Endodermal cell (in vitro differentiated cells): ENCODE data around the gene LYZL4. TPM values are rescaled to one million over a fixed set of nuclear protein-coding genes. Genes with fewer than 3 reads are reported as not detected.

Source experiments
- DNase-seq: peaks from one replicate; pipeline ENCODE4 v3.0.0-alpha.2; 2017
- H3K27ac ChIP-seq: 2 replicates; pipeline ENCODE4 v1.5.1; 2013; ENCODE audit warnings: mild to moderate bottlenecking, low read depth, low read length, moderate library complexity
- H3K27me3 ChIP-seq: 2 replicates; pipeline ENCODE4 v1.6.1; 2013; ENCODE audit warnings: mild to moderate bottlenecking, low read length, moderate library complexity; ENCODE audit not compliant: insufficient read depth, control insufficient read depth, poor library complexity, severe bottlenecking
- H3K36me3 ChIP-seq: 2 replicates; pipeline ENCODE4 v1.7.0; 2013; ENCODE audit warnings: mild to moderate bottlenecking, low read length, moderate library complexity; ENCODE audit not compliant: control insufficient read depth, insufficient read depth
- H3K4me1 ChIP-seq: one replicate; pipeline ENCODE4 v1.7.0; 2013; ENCODE audit warnings: low read length; ENCODE audit not compliant: control insufficient read depth, insufficient read depth
- H3K4me3 ChIP-seq: 2 replicates; pipeline ENCODE4 v1.5.1; 2013; ENCODE audit warnings: mild to moderate bottlenecking, low read length, moderate library complexity
- H3K9ac ChIP-seq: 2 replicates; pipeline ENCODE4 v1.6.1; 2013; ENCODE audit warnings: mild to moderate bottlenecking, low read length, moderate library complexity; ENCODE audit not compliant: poor library complexity, severe bottlenecking; ENCODE audit errors: extremely low read depth
- H3K9me3 ChIP-seq: 2 replicates; pipeline ENCODE4 v1.6.1; 2013; ENCODE audit warnings: mild to moderate bottlenecking, low read length, moderate library complexity; ENCODE audit not compliant: control insufficient read depth
- H3K27ac Mint-ChIP-seq: 2 replicates; pipeline ENCODE4 v1.8.0; 2020; ENCODE audit warnings: mixed read lengths
- H3K27me3 Mint-ChIP-seq: 2 replicates; pipeline ENCODE4 v1.8.0; 2021; ENCODE audit warnings: mild to moderate bottlenecking, mixed read lengths; ENCODE audit not compliant: insufficient read depth
- H3K36me3 Mint-ChIP-seq: 2 replicates; pipeline ENCODE4 v1.8.0; 2020; ENCODE audit warnings: low read depth, mixed read lengths
- H3K4me1 Mint-ChIP-seq: 2 replicates; pipeline ENCODE4 v1.8.0; 2020; ENCODE audit warnings: mixed read lengths
- H3K4me3 Mint-ChIP-seq: 2 replicates; pipeline ENCODE4 v1.8.0; 2020; ENCODE audit warnings: mild to moderate bottlenecking, moderate library complexity, mixed read lengths
- H3K9me3 Mint-ChIP-seq: 2 replicates; pipeline ENCODE4 v1.8.0; 2020; ENCODE audit warnings: mild to moderate bottlenecking, mixed read lengths
- WGBS, 2 experiments: methylation state at CpG; one replicate each; pipeline versions ENCODE4 v1.1.5 to v1.1.7; 2013; ENCODE audit warnings: missing lambda C conversion rate in 2 of 2, mixed read lengths in 1 of 2; ENCODE audit not compliant: insufficient coverage in 1 of 2, insufficient read length in 1 of 2; 5-methylcytosine and 5-hydroxymethylcytosine counted together
- total RNA-seq, 2 donors: library from RNA; stranded (reverse); fragmentation: NEBNext Ultra II Directional in 1 of 2; extraction: Animal tissue kit (Norgen Biotek cat#: 25700) in 1 of 2; gene quantifications; 2 replicates in 1 of 2; 3 replicates in 1 of 2; pipeline ENCODE4 v1.2.1, GENCODE V29; 2021
- TF ChIP-seq, protein P1 (sequence below): fragments of 200-600 bp; sonication (generic); conservative IDR thresholded peaks from 2 replicates; pipeline ENCODE4 v1.5.0; 2021; ENCODE audit warnings: antibody characterized with exemption, mild to moderate bottlenecking

Gene LYZL4
- total RNA-seq, 2 donors from 2014 or later, result not detected

- peaks cover 12% of the 10 kb centered on the region for H3K9me3 Mint-ChIP-seq
- H3K27me3 Mint-ChIP-seq, result peaks cover 17% of the 10 kb centered on the region
- H3K4me3 Mint-ChIP-seq, result no peak overlapping the region
- Histone ChIP-seq H3K9me3 (peaks cover 15% of the 10 kb centered on the region), H3K9ac (no peak overlapping the region), H3K27ac (no peak overlapping the region), H3K4me3 (no peak overlapping the region), H3K27me3 (no peaks in the 10 kb centered on the region), H3K36me3 (no peaks in the 10 kb centered on the region), H3K4me1 (peaks cover 5% of the 10 kb centered on the region)
- H3K4me1 Mint-ChIP-seq, result peaks cover 26% of the 10 kb centered on the region
- 94 to 100% methylated on average over 1 to 2 of the region's 2 CpGs for WGBS, 2 experiments
- DNase-seq, result no peak
- H3K36me3 Mint-ChIP-seq, result no peaks in the 10 kb centered on the region
- TF ChIP-seq, protein P1, sequence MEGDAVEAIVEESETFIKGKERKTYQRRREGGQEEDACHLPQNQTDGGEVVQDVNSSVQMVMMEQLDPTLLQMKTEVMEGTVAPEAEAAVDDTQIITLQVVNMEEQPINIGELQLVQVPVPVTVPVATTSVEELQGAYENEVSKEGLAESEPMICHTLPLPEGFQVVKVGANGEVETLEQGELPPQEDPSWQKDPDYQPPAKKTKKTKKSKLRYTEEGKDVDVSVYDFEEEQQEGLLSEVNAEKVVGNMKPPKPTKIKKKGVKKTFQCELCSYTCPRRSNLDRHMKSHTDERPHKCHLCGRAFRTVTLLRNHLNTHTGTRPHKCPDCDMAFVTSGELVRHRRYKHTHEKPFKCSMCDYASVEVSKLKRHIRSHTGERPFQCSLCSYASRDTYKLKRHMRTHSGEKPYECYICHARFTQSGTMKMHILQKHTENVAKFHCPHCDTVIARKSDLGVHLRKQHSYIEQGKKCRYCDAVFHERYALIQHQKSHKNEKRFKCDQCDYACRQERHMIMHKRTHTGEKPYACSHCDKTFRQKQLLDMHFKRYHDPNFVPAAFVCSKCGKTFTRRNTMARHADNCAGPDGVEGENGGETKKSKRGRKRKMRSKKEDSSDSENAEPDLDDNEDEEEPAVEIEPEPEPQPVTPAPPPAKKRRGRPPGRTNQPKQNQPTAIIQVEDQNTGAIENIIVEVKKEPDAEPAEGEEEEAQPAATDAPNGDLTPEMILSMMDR, result no peak
- H3K27ac Mint-ChIP-seq, result no peak overlapping the region
Observed at GRCh38 chr3:42347928-42348327, 62.5 kb downstream of the LYZL4 start.

Other genes starting within 250 kb of the LYZL4 start
- under 1 TPM; 0.64 to 0.97 TPM for gene CCK, start 144.4 kb downstream of the LYZL4 start, total RNA-seq
- 10 to 100 TPM; 12.9 to 14.7 TPM for gene VIPR1, start 92.0 kb upstream of the LYZL4 start, total RNA-seq
- 10 to 100 TPM; 35.2 to 38.4 TPM for gene SEC22C, start 171.4 kb upstream of the LYZL4 start, total RNA-seq
- gene SS18L2, start 180.2 kb upstream of the LYZL4 start, total RNA-seq, result 10 to 100 TPM; 37.8 to 44.8 TPM
- 100 to 1,000 TPM; 101 to 116 TPM for gene NKTR, start 190.1 kb upstream of the LYZL4 start, total RNA-seq
- 1 to 10 TPM; 4.6 to 7.2 TPM for gene ZBTB47, start 243.1 kb upstream of the LYZL4 start, total RNA-seq